MG63 (cell line): ENCODE results near the gene EML2. TPM values are rescaled to one million over a fixed set of nuclear protein-coding genes. Genes with fewer than 3 reads are reported as not detected.
A peak's percentile ranks its signal among the peaks of the same experiment; 100 is the strongest.

Source experiments
- DNase-seq: peaks from one replicate; pipeline ENCODE4 v3.0.0-alpha.2; 2020
- H3K27me3 ChIP-seq: fragments of 250-450 bp; sonication (Bioruptor Pico); 2 replicates; pipeline ENCODE4 v1.5.1; 2020; ENCODE audit warnings: mild to moderate bottlenecking, moderate library complexity
- H3K36me3 ChIP-seq: fragments of 250-450 bp; sonication (Bioruptor Pico); 2 replicates; pipeline ENCODE4 v1.5.1; 2020; ENCODE audit warnings: mild to moderate bottlenecking, moderate library complexity
- H3K4me3 ChIP-seq: fragments of 250-450 bp; sonication (Bioruptor Pico); 2 replicates; pipeline ENCODE4 v1.5.1; 2020; ENCODE audit warnings: mild to moderate bottlenecking, moderate library complexity
- H3K9me3 ChIP-seq: fragments of 250-450 bp; sonication (Bioruptor Pico); 2 replicates; pipeline ENCODE4 v1.5.1; 2020; ENCODE audit warnings: mild to moderate bottlenecking, moderate library complexity
- total RNA-seq: library from RNA; depleted of rRNA; stranded (reverse); fragments of >200 nt; shearing (Covaris generic); gene quantifications from 2 replicates; pipeline ENCODE4 v1.2.3, GENCODE V29; 2014; ENCODE audit warnings: low replicate concordance

EML2 gene
- total RNA-seq, 1 experiment from 2014 or later, result 22.0 TPM

DNA sequence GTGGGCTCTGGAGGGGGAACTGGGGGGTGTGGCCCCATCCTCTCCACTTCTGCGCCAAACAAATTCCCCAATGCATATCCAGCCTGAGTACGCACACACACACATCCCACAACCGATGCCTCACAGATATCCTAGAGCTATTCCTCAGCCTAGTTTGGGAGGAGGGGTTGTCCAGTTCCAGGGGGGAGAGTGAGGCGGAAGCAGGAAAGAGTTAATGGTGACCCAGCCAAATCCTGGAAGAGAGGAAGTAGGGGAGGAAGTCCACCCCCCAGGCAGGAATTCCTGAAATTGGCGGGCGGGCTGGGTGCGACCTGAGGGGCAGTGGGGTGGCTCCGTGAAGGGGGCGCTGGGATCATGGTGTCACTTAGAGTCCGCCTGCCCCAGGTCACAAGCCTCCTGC is 38.1 kb downstream of the EML2 start:
- DNase-seq, result no peak
- peaks cover 21% of the 10 kb centered on the region for H3K27me3 ChIP-seq
- H3K4me3 ChIP-seq, result no peak overlapping the region
- no peaks in the 10 kb centered on the region for H3K9me3 ChIP-seq
- H3K36me3 ChIP-seq, result no peaks in the 10 kb centered on the region

GRCh38 chr19:45600340-45600885 is 38.8 kb downstream of the EML2 start:
- no peaks in the 10 kb centered on the region for H3K9me3 ChIP-seq
- H3K36me3 ChIP-seq, result no peaks in the 10 kb centered on the region
- DNase-seq, result no peak
- H3K4me3 ChIP-seq, result no peak overlapping the region
- peaks cover 21% of the 10 kb centered on the region for H3K27me3 ChIP-seq

GRCh38 chr19:45599286-45599685 is 39.9 kb downstream of the EML2 start:
- no peaks in the 10 kb centered on the region for H3K9me3 ChIP-seq
- no peaks in the 10 kb centered on the region for H3K36me3 ChIP-seq
- peaks cover 21% of the 10 kb centered on the region for H3K27me3 ChIP-seq
- H3K4me3 ChIP-seq, result no peak overlapping the region
- no peak for DNase-seq

GRCh38 chr19:45598267-45599001 is 40.8 kb downstream of the EML2 start:
- H3K27me3 ChIP-seq, result peaks cover 21% of the 10 kb centered on the region
- DNase-seq, result no peak
- no peaks in the 10 kb centered on the region for H3K9me3 ChIP-seq
- H3K36me3 ChIP-seq, result no peaks in the 10 kb centered on the region
- no peak overlapping the region for H3K4me3 ChIP-seq

DNA sequence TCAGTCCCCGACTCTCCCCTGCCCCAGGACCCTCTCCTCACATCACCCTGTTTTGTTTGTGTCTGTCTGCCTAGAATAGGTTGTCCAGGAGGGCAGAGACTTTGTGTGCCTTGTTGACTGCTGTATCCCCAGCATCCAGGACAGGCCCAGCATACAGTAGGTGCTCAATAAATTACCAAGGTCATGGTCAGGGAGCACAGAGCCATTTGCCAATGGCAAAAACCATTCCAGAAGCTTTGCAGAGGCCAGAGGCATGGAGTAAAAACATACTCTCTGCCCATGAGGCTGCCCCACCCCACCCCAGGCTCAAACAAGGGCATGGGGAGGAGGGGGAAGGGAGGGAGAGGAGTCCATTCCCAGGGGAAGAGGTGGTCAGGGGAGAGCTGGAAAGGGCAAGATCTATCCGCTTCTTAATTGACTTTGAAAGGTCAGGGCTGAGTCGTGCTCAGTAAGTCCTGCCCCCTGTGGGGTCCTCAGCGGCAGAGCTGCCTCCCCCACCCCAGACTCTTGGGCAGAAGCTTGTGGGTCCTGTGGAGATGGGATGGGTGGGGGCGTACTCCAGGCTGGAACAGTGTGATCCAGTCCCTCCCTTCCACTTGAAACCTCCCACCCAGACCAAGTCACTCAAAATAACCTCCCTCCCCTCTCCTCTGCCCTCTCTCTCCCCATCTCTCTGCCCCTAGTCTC is 41.6 kb downstream of the EML2 start:
- H3K4me3 ChIP-seq, result no peak overlapping the region
- H3K9me3 ChIP-seq, result no peaks in the 10 kb centered on the region
- no peaks in the 10 kb centered on the region for H3K36me3 ChIP-seq
- no peak for DNase-seq
- H3K27me3 ChIP-seq, result peaks cover 21% of the 10 kb centered on the region

GRCh38 chr19:45595814-45596213 is 43.4 kb downstream of the EML2 start:
- Histone ChIP-seq H3K36me3 (no peaks in the 10 kb centered on the region), H3K4me3 (no peak overlapping the region), H3K9me3 (no peaks in the 10 kb centered on the region), H3K27me3 (peaks cover 13% of the 10 kb centered on the region; the same call in 1 of the 2 replicates)
- no peak for DNase-seq

- DNase-seq, result no peak
- H3K36me3 ChIP-seq, result no peaks in the 10 kb centered on the region
- no peaks in the 10 kb centered on the region for H3K9me3 ChIP-seq
- no peak overlapping the region for H3K4me3 ChIP-seq
- peaks cover 3% of the 10 kb centered on the region; the same call in 1 of the 2 replicates for H3K27me3 ChIP-seq
These were observed 45.7 kb downstream of the EML2 start for GRCh38 chr19:45593520-45593919.

- Histone ChIP-seq H3K27me3 (no peaks in the 10 kb centered on the region; the same call in 1 of the 2 replicates), H3K4me3 (no peak overlapping the region), H3K36me3 (no peaks in the 10 kb centered on the region), H3K9me3 (no peaks in the 10 kb centered on the region)
- no peak for DNase-seq
These were observed 46.8 kb downstream of the EML2 start for GRCh38 chr19:45592366-45592765.

GRCh38 chr19:45591638-45592005 is 47.6 kb downstream of the EML2 start:
- Histone ChIP-seq H3K36me3 (no peaks in the 10 kb centered on the region), H3K27me3 (no peaks in the 10 kb centered on the region; the same call in 1 of the 2 replicates), H3K9me3 (no peaks in the 10 kb centered on the region), H3K4me3 (no peak overlapping the region)
- DNase-seq, result no peak

- DNase-seq, result no peak
- no peaks in the 10 kb centered on the region for H3K36me3 ChIP-seq
- no peak overlapping the region for H3K4me3 ChIP-seq
- H3K9me3 ChIP-seq, result no peaks in the 10 kb centered on the region
- H3K27me3 ChIP-seq, result no peaks in the 10 kb centered on the region
These were observed 48.1 kb downstream of the EML2 start for GRCh38 chr19:45591004-45591637.

DNA sequence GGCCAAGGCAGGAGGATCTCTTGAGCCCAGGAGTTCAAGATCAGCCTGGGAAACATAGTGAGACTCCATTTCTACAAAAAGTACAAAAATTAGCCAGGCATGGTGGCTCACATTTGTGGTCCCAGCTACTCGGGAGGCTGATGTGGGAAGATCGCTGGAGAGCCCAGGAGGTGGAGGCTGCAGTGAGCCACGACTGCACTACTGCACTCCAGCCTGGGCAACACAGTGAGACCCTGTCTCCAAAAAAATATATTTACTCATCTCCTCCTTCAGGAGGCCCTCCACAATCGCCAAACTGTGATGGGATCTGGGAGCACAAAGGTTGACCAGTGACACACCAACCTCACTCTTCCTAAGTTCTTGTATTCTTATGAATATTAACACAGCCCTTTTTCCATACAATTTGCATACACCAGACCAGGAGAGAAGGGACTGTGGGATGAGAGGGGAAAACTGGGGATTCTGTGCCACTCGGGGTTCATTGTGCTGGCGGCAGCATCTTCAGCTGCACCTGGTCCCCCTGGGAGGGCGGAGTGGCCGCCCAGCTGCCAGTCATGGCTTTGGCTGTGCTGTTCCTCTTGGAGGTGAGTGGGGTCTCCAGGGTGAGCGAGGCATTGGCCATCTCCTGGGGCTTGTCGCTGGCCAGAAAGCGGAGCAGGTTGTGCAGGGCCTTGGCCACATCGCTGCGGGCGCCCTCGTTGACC is 48.7 kb downstream of the EML2 start:
- no peak for DNase-seq
- no peaks in the 10 kb centered on the region for H3K36me3 ChIP-seq
- no peaks in the 10 kb centered on the region for H3K9me3 ChIP-seq
- no peaks in the 10 kb centered on the region for H3K27me3 ChIP-seq
- H3K4me3 ChIP-seq, result no peak overlapping the region

DNA sequence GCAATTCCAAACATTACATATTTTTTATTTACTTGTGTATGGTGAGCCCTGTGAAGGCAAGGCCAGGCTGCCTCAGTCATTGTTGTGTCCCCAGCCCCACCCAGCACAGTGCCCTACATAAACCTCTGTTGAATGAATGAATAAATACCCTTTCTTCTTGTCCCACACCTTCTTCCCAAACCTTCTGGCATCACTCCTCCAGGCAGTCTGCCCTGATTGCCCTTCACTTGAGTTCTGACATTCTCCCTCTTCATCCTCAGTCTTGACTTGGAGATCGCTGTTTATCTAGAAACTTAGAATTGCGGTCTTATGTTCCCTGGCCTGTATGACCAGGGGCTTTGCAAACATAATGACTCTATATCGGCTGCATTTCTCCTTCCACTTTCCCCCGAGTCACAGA is 49.4 kb downstream of the EML2 start:
- DNase-seq, result no peak
- H3K36me3 ChIP-seq, result no peaks in the 10 kb centered on the region
- H3K9me3 ChIP-seq, result no peaks in the 10 kb centered on the region
- no peak overlapping the region for H3K4me3 ChIP-seq
- no peaks in the 10 kb centered on the region for H3K27me3 ChIP-seq

GRCh38 chr19:45587873-45588272 is 51.3 kb downstream of the EML2 start:
- Histone ChIP-seq H3K27me3 (no peaks in the 10 kb centered on the region), H3K9me3 (no peaks in the 10 kb centered on the region), H3K36me3 (0 out of 2 replicates have a peak, but pooled peaks cover 3% of the 10 kb centered on the region), H3K4me3 (no peak overlapping the region)
- DNase-seq, result no peak

DNA sequence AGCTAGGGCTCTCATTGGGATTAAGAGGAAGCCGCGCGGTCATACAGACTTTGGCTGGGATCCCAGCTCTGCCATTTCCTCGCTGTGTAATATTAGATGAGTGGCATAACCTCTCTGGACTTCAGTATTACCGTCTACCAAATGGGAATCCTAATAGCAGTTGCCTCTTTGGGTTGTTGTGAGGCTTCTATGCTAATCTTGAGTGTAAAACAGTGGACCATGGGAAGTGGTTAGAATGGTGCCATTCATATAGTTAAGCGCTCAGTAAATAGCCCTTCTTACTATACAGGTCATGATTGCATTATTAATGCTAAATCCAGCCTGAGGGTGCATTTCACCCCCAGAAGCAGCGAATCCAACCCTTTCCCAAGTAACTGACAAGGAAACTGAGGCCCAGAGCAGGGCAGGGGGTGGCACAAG is 54.0 kb downstream of the EML2 start:
- no peaks in the 10 kb centered on the region for H3K27me3 ChIP-seq
- H3K36me3 ChIP-seq, result peaks cover 5% of the 10 kb centered on the region; the same call in 1 of the 2 replicates
- H3K4me3 ChIP-seq, result peak overlapping the region; percentile 81
- no peak for DNase-seq
- no peaks in the 10 kb centered on the region for H3K9me3 ChIP-seq

DNA sequence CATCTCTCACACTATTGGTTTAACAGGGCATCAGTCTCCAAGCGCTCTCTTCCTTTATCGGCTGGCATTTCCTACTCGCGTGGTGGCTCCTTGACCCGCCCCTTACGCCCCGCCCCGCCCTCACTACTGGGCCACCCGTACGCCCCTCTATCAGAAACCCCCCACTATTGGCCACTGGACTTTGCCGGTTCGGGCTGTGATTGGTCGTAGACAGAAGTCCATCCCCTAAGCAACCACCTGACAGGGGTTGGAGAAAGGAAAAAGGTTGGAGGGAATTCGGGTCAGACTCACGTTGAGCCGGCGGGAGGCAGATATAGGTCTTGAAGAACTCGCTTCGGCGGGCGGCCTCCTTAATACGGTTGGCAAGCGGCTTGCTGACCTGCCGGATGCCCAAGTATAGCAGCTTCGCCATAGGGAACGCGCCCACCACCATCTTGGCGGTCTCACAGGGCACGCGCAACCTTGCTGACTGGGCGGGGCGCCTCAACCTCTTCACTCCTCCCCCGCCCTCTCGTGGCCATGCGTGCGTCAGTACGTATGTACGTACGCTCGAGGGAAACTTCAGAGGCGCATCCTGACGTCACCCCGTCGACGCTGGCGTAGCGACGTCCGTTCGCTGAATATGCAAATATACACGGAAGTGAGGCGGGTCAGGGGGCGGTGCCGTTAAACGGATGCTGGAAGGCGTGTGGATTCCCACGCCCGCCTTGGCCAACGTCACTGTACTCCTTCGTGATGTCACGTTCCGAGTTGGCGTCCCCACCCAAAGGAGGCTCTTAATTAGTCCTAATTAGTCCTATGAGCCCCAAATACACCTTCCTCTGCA is 54.7 kb downstream of the EML2 start, which contains the start of gene OPA3:
Gene OPA3 (minus strand): TSS at position 471 of the 826 bp plus-strand sequence. CDS start 38 bp downstream, at position 433.
- DNase-seq, result peak; percentile 100
- no peaks in the 10 kb centered on the region for H3K9me3 ChIP-seq
- peaks cover 5% of the 10 kb centered on the region; the same call in 1 of the 2 replicates for H3K36me3 ChIP-seq
- H3K4me3 ChIP-seq, result peak within 1 kb of the TSS; percentile 81
- no peaks in the 10 kb centered on the region for H3K27me3 ChIP-seq

- no peaks in the 10 kb centered on the region for H3K9me3 ChIP-seq
- no peaks in the 10 kb centered on the region for H3K27me3 ChIP-seq
- H3K36me3 ChIP-seq, result peaks cover 5% of the 10 kb centered on the region
- no peak overlapping the region for H3K4me3 ChIP-seq
- DNase-seq, result no peak
These were observed 57.6 kb downstream of the EML2 start for GRCh38 chr19:45581576-45581975.
